GM23338 (cell line): Measurements from ENCODE around the gene WDR70. TPM values are rescaled to one million over a fixed set of nuclear protein-coding genes. Genes with fewer than 3 reads are reported as not detected.

Experiments
- ATAC-seq: fragments of 200-7000 bp; cut with Tn5 transposase; 3 replicates; pipeline ENCODE4 v1.9.1; 2020
- DNase-seq: peaks from one replicate; pipeline ENCODE4 v3.0.0-alpha.2; 2015; ENCODE audit warnings: low spot score
- H2AFZ ChIP-seq: fragments of 200-600 bp; sonication (generic); 2 replicates; pipeline ENCODE4 v1.8.0; 2016; ENCODE audit warnings: antibody characterized with exemption, mild to moderate bottlenecking, moderate library complexity
- H3F3A ChIP-seq: fragments of 200-600 bp; sonication (generic); replicated peaks from 2 replicates; pipeline ENCODE4 v1.8.0; 2017; ENCODE audit warnings: antibody characterized with exemption, mixed run types, low read depth
- H3K27ac ChIP-seq: fragments of 200-600 bp; sonication (generic); 2 replicates; pipeline ENCODE4 v1.6.1; 2016; ENCODE audit warnings: low read depth
- H3K27me3 ChIP-seq: fragments of 200-600 bp; sonication (generic); 2 replicates; pipeline ENCODE4 v1.8.0; 2016; ENCODE audit warnings: mild to moderate bottlenecking, mixed run types, moderate library complexity; ENCODE audit not compliant: insufficient read depth
- H3K36me3 ChIP-seq: fragments of 200-600 bp; sonication (generic); 2 replicates; pipeline ENCODE4 v1.8.0; 2016; ENCODE audit warnings: mild to moderate bottlenecking; ENCODE audit not compliant: insufficient read depth
- H3K4me1 ChIP-seq: fragments of 200-600 bp; sonication (generic); 2 replicates; pipeline ENCODE4 v1.8.0; 2016; ENCODE audit warnings: mild to moderate bottlenecking, moderate library complexity; ENCODE audit not compliant: insufficient read depth
- H3K4me2 ChIP-seq: fragments of 200-600 bp; sonication (generic); 2 replicates; pipeline ENCODE4 v1.7.1; 2017; ENCODE audit warnings: mixed run types
- H3K4me3 ChIP-seq: fragments of 200-600 bp; sonication (generic); 2 replicates; pipeline ENCODE4 v1.6.1; 2016; ENCODE audit warnings: mixed run types
- H3K79me2 ChIP-seq: fragments of 200-600 bp; sonication (generic); replicated peaks from 2 replicates; pipeline ENCODE4 v1.8.0; 2017; ENCODE audit warnings: mild to moderate bottlenecking; ENCODE audit not compliant: insufficient read depth
- H3K9me2 ChIP-seq: fragments of 200-600 bp; sonication (generic); 2 replicates; pipeline ENCODE4 v1.8.0; 2017; ENCODE audit not compliant: insufficient read depth
- H4K20me1 ChIP-seq: fragments of 200-600 bp; sonication (generic); replicated peaks from 2 replicates; pipeline ENCODE4 v1.8.0; 2017; ENCODE audit warnings: mild to moderate bottlenecking; ENCODE audit not compliant: insufficient read depth
- H3K27ac Mint-ChIP-seq: 2 replicates; pipeline ENCODE4 v1.8.0; 2020; ENCODE audit warnings: inconsistent platforms, mild to moderate bottlenecking, moderate library complexity, mixed read lengths
- H3K27me3 Mint-ChIP-seq: 3 replicates; pipeline ENCODE4 v1.8.0; 2022; ENCODE audit warnings: low read depth, mild to moderate bottlenecking, moderate library complexity, mixed read lengths, inconsistent platforms; ENCODE audit not compliant: insufficient read depth, poor library complexity
- H3K36me3 Mint-ChIP-seq: 3 replicates; pipeline ENCODE4 v1.8.0; 2021; ENCODE audit warnings: low read depth, mild to moderate bottlenecking, inconsistent platforms, moderate library complexity, mixed read lengths
- H3K4me1 Mint-ChIP-seq: 3 replicates; pipeline ENCODE4 v1.8.0; 2020; ENCODE audit warnings: mild to moderate bottlenecking, inconsistent platforms, mixed read lengths
- H3K4me3 Mint-ChIP-seq: 3 replicates; pipeline ENCODE4 v1.8.0; 2021; ENCODE audit warnings: moderate library complexity, mild to moderate bottlenecking, inconsistent platforms, mixed read lengths
- H3K9me3 Mint-ChIP-seq: 3 replicates; pipeline ENCODE4 v1.8.0; 2020; ENCODE audit warnings: moderate library complexity, mild to moderate bottlenecking, inconsistent platforms, mixed read lengths
- CREB1 ChIP-seq: fragments of 250-450 bp; sonication (Bioruptor Pico); IDR thresholded peaks from 2 replicates; pipeline ENCODE4 v1.5.0; 2020; ENCODE audit warnings: low read depth, mild to moderate bottlenecking, moderate library complexity
- EZH2phosphoT487 ChIP-seq: fragments of 200-600 bp; sonication (generic); IDR thresholded peaks from one replicate; pipeline ENCODE4 v1.8.1; 2018; ENCODE audit warnings: antibody characterized with exemption; ENCODE audit not compliant: unreplicated experiment
- ZNF331 ChIP-seq: fragments of 250-450 bp; sonication (Bioruptor Pico); IDR thresholded peaks from 2 replicates; pipeline ENCODE4 v1.5.0; 2020; ENCODE audit warnings: low read depth, mild to moderate bottlenecking, moderate library complexity
- ZNF462 ChIP-seq: fragments of 250-450 bp; sonication (Bioruptor Pico); IDR thresholded peaks from 2 replicates; pipeline ENCODE4 v1.5.0; 2020; ENCODE audit warnings: mild to moderate bottlenecking, moderate library complexity
- polyA plus RNA-seq: library from polyadenylated mRNA; unstranded; fragments of >200 nt; fragmentation: Nextera tagmentation; extraction: Ambion mirVana; gene quantifications from 2 replicates; pipeline ENCODE4 v1.2.1, GENCODE V29; 2016
- total RNA-seq: library from RNA; depleted of rRNA; stranded (reverse); fragments of >200 nt; shearing (Covaris generic); gene quantifications from 2 replicates; pipeline ENCODE4 v1.2.3, GENCODE V29; 2014
- TF ChIP-seq, protein P1 (sequence below): IDR thresholded peaks from one replicate; pipeline ENCODE4 v1.6.1; 2018; ENCODE audit warnings: antibody characterized with exemption; ENCODE audit not compliant: unreplicated experiment
- TF ChIP-seq, protein P2 (sequence below), 2 experiments: fragments of 200-600 bp in 1 of 2; sonication (generic) in 1 of 2; conservative IDR thresholded peaks; 2 replicates each; pipeline versions ENCODE4 v1.5.1 to v1.6.1; 2016 to 2017; ENCODE audit warnings: antibody characterized with exemption in 2 of 2, low read depth in 2 of 2, mild to moderate bottlenecking in 2 of 2, moderate library complexity in 1 of 2

WDR70 gene
- total and polyA plus RNA-seq, 2 experiments from 2014 or later, result 34.9 to 86.7 TPM

- Mint-ChIP-seq H3K9me3 (no peaks in the 10 kb centered on the region; the same call in 2 of the 3 replicates), H3K4me1 (no peaks in the 10 kb centered on the region), H3K27me3 (no peaks in the 10 kb centered on the region), H3K27ac (no peak overlapping the region), H3K36me3 (no peaks in the 10 kb centered on the region; the same call in 2 of the 3 replicates), H3K4me3 (no peak overlapping the region)
- Histone ChIP-seq H4K20me1 (no peaks in the 10 kb centered on the region), H3K27me3 (no peaks in the 10 kb centered on the region), H3K9me2 (0 out of 2 replicates have a peak, but pooled peaks cover 4% of the 10 kb centered on the region), H2AFZ (no peak overlapping the region), H3K4me2 (no peak overlapping the region), H3K4me1 (no peaks in the 10 kb centered on the region), H3K4me3 (no peak overlapping the region), H3K36me3 (no peaks in the 10 kb centered on the region), H3K27ac (no peak overlapping the region), H3F3A (no peaks in the 10 kb centered on the region), H3K79me2 (no peaks in the 10 kb centered on the region)
- TF ChIP-seq, protein P1, sequence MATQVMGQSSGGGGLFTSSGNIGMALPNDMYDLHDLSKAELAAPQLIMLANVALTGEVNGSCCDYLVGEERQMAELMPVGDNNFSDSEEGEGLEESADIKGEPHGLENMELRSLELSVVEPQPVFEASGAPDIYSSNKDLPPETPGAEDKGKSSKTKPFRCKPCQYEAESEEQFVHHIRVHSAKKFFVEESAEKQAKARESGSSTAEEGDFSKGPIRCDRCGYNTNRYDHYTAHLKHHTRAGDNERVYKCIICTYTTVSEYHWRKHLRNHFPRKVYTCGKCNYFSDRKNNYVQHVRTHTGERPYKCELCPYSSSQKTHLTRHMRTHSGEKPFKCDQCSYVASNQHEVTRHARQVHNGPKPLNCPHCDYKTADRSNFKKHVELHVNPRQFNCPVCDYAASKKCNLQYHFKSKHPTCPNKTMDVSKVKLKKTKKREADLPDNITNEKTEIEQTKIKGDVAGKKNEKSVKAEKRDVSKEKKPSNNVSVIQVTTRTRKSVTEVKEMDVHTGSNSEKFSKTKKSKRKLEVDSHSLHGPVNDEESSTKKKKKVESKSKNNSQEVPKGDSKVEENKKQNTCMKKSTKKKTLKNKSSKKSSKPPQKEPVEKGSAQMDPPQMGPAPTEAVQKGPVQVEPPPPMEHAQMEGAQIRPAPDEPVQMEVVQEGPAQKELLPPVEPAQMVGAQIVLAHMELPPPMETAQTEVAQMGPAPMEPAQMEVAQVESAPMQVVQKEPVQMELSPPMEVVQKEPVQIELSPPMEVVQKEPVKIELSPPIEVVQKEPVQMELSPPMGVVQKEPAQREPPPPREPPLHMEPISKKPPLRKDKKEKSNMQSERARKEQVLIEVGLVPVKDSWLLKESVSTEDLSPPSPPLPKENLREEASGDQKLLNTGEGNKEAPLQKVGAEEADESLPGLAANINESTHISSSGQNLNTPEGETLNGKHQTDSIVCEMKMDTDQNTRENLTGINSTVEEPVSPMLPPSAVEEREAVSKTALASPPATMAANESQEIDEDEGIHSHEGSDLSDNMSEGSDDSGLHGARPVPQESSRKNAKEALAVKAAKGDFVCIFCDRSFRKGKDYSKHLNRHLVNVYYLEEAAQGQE, result no peak
- TF ChIP-seq CREB1 (CRISPR knock-in tag) (no peak), EZH2phosphoT487 (no peak), ZNF462 (CRISPR knock-in tag) (no peak), ZNF331 (CRISPR knock-in tag) (no peak)
- TF ChIP-seq, protein P2, sequence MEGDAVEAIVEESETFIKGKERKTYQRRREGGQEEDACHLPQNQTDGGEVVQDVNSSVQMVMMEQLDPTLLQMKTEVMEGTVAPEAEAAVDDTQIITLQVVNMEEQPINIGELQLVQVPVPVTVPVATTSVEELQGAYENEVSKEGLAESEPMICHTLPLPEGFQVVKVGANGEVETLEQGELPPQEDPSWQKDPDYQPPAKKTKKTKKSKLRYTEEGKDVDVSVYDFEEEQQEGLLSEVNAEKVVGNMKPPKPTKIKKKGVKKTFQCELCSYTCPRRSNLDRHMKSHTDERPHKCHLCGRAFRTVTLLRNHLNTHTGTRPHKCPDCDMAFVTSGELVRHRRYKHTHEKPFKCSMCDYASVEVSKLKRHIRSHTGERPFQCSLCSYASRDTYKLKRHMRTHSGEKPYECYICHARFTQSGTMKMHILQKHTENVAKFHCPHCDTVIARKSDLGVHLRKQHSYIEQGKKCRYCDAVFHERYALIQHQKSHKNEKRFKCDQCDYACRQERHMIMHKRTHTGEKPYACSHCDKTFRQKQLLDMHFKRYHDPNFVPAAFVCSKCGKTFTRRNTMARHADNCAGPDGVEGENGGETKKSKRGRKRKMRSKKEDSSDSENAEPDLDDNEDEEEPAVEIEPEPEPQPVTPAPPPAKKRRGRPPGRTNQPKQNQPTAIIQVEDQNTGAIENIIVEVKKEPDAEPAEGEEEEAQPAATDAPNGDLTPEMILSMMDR (conservative IDR thresholded peaks at IDR 0.05; ENCODE audit: low read depth in 2 of 2), result no peak
- DNase-seq (no peak), ATAC-seq (no peak)
Measured at GRCh38 chr5:37756248-37756647, 377.1 kb downstream of the WDR70 start.
